WTC11 (cell line): ENCODE results near the gene KAZN. TPM values are rescaled to one million over a fixed set of nuclear protein-coding genes. Genes with fewer than 3 reads are reported as not detected.

Source experiments
- ATAC-seq: fragments of 200-7000 bp; cut with Tn5 transposase; 2 replicates; pipeline ENCODE4 v1.10.0; 2021; ENCODE audit warnings: mild to moderate bottlenecking, moderate library complexity
- CTCF ChIA-PET: fragments of 300-600 bp; sonication (Branson Sonifier 250); formaldehyde crosslinking; loops from one replicate; lab custom pipeline; 2021; ENCODE audit warnings: antibody characterized with exemption; lab: Charles Lee
- POLR2A ChIA-PET: fragments of 350-600 bp; sonication (Branson Sonifier 250); formaldehyde crosslinking; loops from one replicate; lab custom pipeline; 2021; ENCODE audit warnings: antibody characterized with exemption; lab: Charles Lee
- DNase-seq: peaks from one replicate; pipeline ENCODE4 v3.0.0; 2021; ENCODE audit warnings: low spot score
- H3K27ac Mint-ChIP-seq: 2 replicates; pipeline ENCODE4 v1.8.0; 2021; ENCODE audit warnings: mixed read lengths
- H3K27me3 Mint-ChIP-seq: 2 replicates; pipeline ENCODE4 v1.8.0; 2021; ENCODE audit warnings: low read depth, mild to moderate bottlenecking, moderate library complexity, mixed read lengths
- H3K36me3 Mint-ChIP-seq: 2 replicates; pipeline ENCODE4 v1.8.0; 2021; ENCODE audit warnings: mixed read lengths
- H3K4me1 Mint-ChIP-seq: 2 replicates; pipeline ENCODE4 v1.8.0; 2022; ENCODE audit warnings: mixed read lengths
- H3K4me3 Mint-ChIP-seq: 2 replicates; pipeline ENCODE4 v1.8.0; 2021; ENCODE audit warnings: mild to moderate bottlenecking, moderate library complexity, mixed read lengths
- H3K9me3 Mint-ChIP-seq: 2 replicates; pipeline ENCODE4 v1.8.0; 2021; ENCODE audit warnings: mixed read lengths
- AFF4 ChIP-seq: sonication (generic); formaldehyde crosslinking; IDR thresholded peaks from 2 replicates; pipeline ENCODE4 v1.8.1; 2023; ENCODE audit warnings: mild to moderate bottlenecking, missing genetic modification reagents, borderline replicate concordance
- AR ChIP-seq: fragments of 250-450 bp; sonication (Bioruptor Pico); IDR thresholded peaks from 2 replicates; pipeline ENCODE4 v1.9.0; 2021; ENCODE audit warnings: mild to moderate bottlenecking
- ATF3 ChIP-seq: sonication (generic); formaldehyde crosslinking; conservative IDR thresholded peaks from 2 replicates; pipeline ENCODE4 v1.8.1; 2022; ENCODE audit warnings: mild to moderate bottlenecking, missing genetic modification reagents
- CTCF ChIP-seq: fragments of 200-600 bp; IDR thresholded peaks from 2 replicates; pipeline ENCODE4 v1.8.0; 2022; ENCODE audit warnings: antibody characterized with exemption
- ETV6 ChIP-seq: sonication (generic); formaldehyde crosslinking; IDR thresholded peaks from 2 replicates; pipeline ENCODE4 v1.8.1; 2022; ENCODE audit warnings: mild to moderate bottlenecking, missing genetic modification reagents
- FOXJ3 ChIP-seq: sonication (generic); formaldehyde crosslinking; IDR thresholded peaks from 2 replicates; pipeline ENCODE4 v1.9.0; 2021; ENCODE audit warnings: missing genetic modification reagents, mild to moderate bottlenecking, borderline replicate concordance
- GTF2I ChIP-seq: fragments of 250-450 bp; sonication (Bioruptor Pico); conservative IDR thresholded peaks from 2 replicates; pipeline ENCODE4 v1.4.0; 2021; ENCODE audit warnings: mild to moderate bottlenecking
- JUN ChIP-seq: sonication (generic); formaldehyde crosslinking; IDR thresholded peaks from 2 replicates; pipeline ENCODE4 v1.8.0; 2023; ENCODE audit warnings: mild to moderate bottlenecking, missing genetic modification reagents
- NR1H2 ChIP-seq: sonication (generic); formaldehyde crosslinking; IDR thresholded peaks from 2 replicates; pipeline ENCODE4 v1.9.0; 2021; ENCODE audit warnings: mild to moderate bottlenecking, moderate library complexity, missing genetic modification reagents
- TEAD4 ChIP-seq: sonication (generic); formaldehyde crosslinking; IDR thresholded peaks from 2 replicates; pipeline ENCODE4 v1.8.0; 2022; ENCODE audit warnings: mild to moderate bottlenecking, missing genetic modification reagents
- ZBTB21 ChIP-seq: sonication (generic); formaldehyde crosslinking; IDR thresholded peaks from 2 replicates; pipeline ENCODE4 v1.8.1; 2023; ENCODE audit warnings: mild to moderate bottlenecking, missing genetic modification reagents, borderline replicate concordance
- ZBTB43 ChIP-seq: sonication (generic); formaldehyde crosslinking; IDR thresholded peaks from 2 replicates; pipeline ENCODE4 v1.8.1; 2023; ENCODE audit warnings: mild to moderate bottlenecking, missing genetic modification reagents
- ZNF138 ChIP-seq: sonication (generic); formaldehyde crosslinking; conservative IDR thresholded peaks from 2 replicates; pipeline ENCODE4 v1.8.1; 2022; ENCODE audit warnings: mild to moderate bottlenecking, moderate library complexity, missing genetic modification reagents
- ZSCAN18 ChIP-seq: fragments of 250-450 bp; sonication (Bioruptor Pico); IDR thresholded peaks from 2 replicates; pipeline ENCODE4 v2.1.2; 2022; ENCODE audit warnings: mild to moderate bottlenecking, moderate library complexity
- total RNA-seq: library from RNA; stranded (reverse); gene quantifications from 3 replicates; pipeline ENCODE4 v1.2.3, GENCODE V29; 2021

The KAZN gene
- total RNA-seq, 1 experiment from 2014 or later: 19.9 TPM

GRCh38 chr1:14919751-14920150, 321.3 kb downstream of the KAZN start (continued):
- TF ChIP-seq ZBTB21 (CRISPR knock-in tag) (no peak), AR (CRISPR knock-in tag) (no peak), ZBTB43 (CRISPR knock-in tag) (no peak)
- TF ChIP-seq, all 79 proteins: peak for 0

GRCh38 chr1:14921057-14921456, 322.6 kb downstream of the KAZN start:
- ChIA-PET POLR2A (no interaction called here), CTCF (interaction anchor here (0.7 kb wide), 1 partner anchor 105 kb away, joined by 4 read pairs; no protein-coding TSS in a partner anchor)
- H3K9me3 Mint-ChIP-seq: no peaks in the 10 kb centered on the region
- ATAC-seq: no peak
- no peak overlapping the region for H3K27ac Mint-ChIP-seq
- TF ChIP-seq ZSCAN18 (CRISPR knock-in tag): no peak
- no peak for TF ChIP-seq GTF2I (CRISPR knock-in tag)
- no peak for TF ChIP-seq CTCF
- TF ChIP-seq FOXJ3 (CRISPR knock-in tag): no peak
- TF ChIP-seq ZNF138 (CRISPR knock-in tag): no peak
- TF ChIP-seq AFF4: no peak
- no peak for TF ChIP-seq ETV6 (CRISPR knock-in tag)
- TF ChIP-seq TEAD4 (CRISPR knock-in tag): no peak
- TF ChIP-seq JUN (CRISPR knock-in tag): no peak
- TF ChIP-seq AR (CRISPR knock-in tag): no peak
- no peak for TF ChIP-seq ATF3 (CRISPR knock-in tag)
- no peak for TF ChIP-seq NR1H2 (CRISPR knock-in tag)
- peaks cover 29% of the 10 kb centered on the region for H3K27me3 Mint-ChIP-seq
- H3K36me3 Mint-ChIP-seq: no peaks in the 10 kb centered on the region
- H3K4me3 Mint-ChIP-seq: no peak overlapping the region
- no peak for DNase-seq
- peaks cover 15% of the 10 kb centered on the region for H3K4me1 Mint-ChIP-seq
